ENCODE data around the gene RIIAD1.
"Not testable (repeated sequence)": the region's sequence is repeated elsewhere in the genome, so short reads cannot be mapped to it uniquely, and the experiment has no call there.

RIIAD1 gene, protein sequence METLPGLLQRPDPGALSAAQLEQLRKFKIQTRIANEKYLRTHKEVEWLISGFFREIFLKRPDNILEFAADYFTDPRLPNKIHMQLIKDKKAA

DNA sequence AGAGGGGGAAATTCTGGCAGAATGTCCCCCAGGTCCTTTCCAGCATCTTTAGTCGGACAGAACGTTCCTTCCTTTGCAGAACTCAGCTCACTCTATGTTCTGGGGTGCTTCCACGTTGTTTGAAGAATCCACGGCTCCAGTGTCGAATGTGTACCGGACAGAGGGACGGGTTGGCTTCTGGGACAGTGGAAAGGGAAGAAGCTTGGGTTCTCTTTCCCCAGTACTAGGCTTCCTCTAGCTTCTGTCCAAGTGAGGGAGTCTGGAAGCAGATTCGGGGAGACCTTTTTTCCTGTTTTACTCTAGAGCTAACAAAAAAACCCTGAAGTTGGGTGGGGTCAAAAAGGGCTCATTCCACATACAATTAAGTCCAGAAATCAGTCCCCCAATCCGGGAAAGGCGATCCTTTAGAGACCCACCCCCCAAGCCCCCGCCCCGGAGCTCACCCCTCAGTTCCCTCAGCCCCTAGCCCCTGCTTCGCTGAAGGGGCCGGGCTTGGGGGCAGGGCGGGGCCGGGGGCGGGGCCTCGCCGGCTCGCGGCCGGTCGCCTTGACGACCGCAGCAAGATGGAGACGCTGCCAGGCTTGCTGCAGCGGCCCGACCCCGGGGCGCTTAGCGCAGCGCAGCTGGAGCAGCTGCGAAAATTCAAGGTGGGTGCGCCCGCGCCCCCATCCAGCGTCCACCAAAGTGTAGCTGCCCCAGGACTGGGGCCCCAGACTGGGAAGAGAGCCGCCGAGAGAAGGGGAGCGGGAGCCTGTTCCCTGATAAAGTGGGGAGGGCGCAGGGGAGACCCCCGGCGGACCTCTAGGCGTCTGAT is at the start of gene RIIAD1:
Gene RIIAD1, plus strand, starts transcription at position 549 of the 814 bp plus-strand sequence. Its CDS starts 15 bp downstream, at position 564.
- DNase-seq: no peak

DNA sequence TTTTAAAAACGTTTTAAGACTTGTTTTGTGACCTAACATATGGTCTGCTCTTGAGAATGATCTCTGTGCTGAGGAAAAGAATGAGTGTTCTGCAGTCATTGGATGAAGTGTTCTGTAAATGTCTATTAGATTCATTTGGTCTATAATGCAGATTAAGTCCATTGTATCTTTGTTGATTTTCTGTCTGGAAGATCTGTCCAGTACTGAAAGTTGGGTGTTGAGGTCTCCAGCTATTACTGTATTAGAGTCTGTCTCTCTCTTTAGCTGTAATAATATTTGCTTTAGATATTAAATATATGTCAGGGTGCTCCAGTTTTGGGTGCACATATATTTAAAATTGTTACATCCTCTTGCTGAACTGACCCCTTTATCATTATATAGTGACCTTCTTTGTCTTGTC is 47.9 kb upstream of the RIIAD1 start:
- no peak for DNase-seq

DNA sequence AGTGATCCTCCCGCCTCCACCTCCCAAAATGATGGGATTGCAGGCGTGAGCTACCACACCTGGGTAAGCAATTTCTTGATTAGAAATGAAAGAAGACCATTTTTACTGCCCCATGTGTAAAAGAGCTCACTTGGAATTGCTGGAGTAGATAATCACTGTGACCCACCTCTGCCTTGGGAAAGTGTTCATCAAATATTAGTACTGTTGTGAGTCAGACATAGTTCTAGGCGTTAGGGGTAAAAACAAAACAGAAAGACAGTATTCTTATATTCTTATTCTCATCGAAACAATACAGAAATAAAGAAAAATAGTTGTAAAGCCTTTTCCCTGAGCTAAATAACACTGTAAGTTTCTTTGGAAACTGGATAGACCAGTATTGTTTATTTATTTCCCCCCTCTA is 40.9 kb upstream of the RIIAD1 start:
- DNase-seq: no peak

DNA sequence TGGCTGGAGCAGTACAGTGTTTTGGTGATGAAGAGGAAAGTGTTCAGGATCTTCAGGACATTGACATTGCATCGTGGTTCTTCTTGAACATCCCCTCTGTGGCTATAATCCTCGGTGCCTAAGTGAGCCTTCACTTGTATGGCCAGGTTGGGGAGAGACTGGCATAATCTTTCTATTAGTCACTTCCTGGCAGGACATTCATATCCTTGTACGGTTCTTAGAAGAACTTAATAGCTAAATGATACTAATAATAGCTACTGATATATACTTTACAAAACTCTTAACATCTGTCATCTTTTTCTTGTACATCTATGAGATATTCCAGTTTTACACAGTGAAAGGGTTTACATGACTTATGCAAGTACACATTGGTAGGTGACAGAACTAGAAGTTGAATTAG is 40.5 kb upstream of the RIIAD1 start:
- DNase-seq: no peak

DNA sequence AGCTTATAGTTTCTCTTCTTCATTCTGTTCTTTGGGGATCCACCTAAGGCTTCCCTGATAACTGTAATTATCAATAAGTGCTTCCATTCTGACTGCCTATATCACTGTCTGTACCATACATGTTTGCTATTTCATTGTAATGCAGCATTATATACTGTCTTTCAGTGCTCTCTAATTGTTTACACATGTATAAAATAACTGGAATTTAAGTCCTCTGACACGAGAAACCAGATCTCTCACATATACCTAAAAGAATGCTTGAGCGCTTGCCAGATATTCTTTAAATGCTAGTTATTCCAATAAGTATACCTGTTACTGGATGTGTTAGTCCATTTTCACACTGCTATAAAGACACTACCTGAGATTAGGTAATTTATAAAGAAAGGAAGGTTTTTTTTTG is 39.4 kb upstream of the RIIAD1 start:
- DNase-seq: no peak

DNA sequence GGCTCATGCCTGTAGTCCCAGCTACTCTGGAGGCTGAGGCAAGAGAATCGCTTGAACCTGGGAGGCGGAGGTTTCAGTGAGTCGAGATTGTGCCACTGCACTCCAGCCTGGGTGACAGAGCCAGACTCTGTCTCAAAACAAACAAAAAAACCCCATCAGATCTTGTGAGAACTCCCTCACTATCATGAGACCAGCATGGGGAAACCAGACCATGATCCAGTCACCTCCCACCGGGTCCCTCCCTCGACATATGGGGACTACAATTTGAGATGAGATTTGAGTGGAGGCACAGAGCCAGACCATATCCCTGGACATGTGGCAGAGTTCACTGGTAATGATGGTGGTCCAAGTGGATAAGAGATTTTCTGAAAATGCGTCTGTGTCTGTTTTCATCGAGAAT is 38.4 kb upstream of the RIIAD1 start:
- DNase-seq: not testable (repeated sequence)

DNA sequence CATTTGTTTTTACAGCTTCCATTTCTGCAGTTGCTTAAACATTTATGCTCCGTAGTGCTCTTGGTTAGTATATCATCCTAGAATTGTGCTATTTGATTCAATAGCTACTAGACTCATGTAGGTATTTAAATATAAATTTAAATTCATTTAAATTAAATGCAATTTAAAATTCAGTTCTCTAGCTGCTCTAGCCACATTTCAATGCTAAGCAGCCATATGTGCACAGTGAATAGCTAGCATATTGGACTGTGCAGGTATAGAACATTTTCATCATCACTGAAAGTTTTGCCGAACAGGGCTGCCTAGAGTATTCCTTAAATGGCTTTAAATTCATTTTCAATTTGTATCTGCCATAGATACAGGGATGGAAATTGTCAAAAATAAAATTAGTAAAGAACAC is 37.2 kb upstream of the RIIAD1 start:
- no peak for DNase-seq

DNA sequence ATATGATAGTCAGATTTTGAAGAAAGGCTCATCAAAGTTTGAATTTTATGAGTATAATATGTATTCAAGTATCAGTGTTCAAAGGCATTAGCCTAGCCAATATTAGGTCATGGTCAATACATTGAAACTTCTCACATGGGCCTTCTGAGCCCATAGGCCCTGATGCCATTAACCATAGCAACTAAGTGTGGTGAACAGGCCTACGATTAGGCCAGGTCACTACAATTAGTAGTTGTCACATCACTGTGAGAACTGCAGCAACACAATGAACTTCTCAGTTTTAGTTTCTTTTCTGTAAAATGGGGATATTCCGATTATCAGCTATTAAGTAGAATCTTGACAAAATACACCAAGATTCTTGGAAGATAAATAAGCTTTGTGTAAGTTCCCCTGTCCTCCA is 34.8 kb upstream of the RIIAD1 start:
- DNase-seq: no peak

DNA sequence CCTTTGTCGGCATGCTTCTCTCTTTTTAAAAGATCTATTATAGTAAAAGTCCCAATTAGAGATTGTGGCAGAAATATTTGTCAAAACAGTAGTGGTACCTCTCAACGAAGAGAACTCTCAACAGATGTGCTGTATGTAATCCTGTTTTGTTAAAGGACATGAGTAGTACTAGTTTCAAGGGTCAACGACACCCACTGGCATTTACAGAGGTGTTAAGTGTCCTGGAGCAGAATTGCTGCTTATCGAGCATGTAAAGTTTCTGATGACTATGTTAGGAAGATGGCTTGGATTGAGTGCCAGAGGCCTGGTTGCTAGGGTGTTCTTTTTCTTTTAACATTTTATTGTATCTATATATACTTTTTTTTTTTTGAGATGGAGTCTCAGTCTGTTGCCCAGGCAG is 31.8 kb upstream of the RIIAD1 start:
- DNase-seq: no peak

DNA sequence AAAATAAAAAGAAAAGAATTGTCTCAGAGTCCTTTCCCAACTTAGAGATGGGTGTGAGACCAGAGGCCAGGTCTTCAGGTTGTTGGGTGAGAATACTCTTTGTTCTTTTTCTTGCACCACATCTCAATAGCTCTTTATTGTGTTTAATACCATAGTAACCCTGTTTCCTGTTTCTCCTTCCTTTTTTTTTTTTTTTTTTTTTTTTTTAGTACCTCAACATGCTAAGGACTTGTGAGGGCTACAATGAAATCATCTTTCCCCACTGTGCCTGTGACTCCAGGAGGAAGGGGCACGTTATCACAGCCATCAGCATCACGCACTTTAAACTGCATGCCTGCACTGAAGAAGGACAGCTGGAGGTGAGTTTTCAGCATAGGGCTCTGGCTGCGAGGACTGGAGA is 29.1 kb upstream of the RIIAD1 start:
- DNase-seq: no peak

DNA sequence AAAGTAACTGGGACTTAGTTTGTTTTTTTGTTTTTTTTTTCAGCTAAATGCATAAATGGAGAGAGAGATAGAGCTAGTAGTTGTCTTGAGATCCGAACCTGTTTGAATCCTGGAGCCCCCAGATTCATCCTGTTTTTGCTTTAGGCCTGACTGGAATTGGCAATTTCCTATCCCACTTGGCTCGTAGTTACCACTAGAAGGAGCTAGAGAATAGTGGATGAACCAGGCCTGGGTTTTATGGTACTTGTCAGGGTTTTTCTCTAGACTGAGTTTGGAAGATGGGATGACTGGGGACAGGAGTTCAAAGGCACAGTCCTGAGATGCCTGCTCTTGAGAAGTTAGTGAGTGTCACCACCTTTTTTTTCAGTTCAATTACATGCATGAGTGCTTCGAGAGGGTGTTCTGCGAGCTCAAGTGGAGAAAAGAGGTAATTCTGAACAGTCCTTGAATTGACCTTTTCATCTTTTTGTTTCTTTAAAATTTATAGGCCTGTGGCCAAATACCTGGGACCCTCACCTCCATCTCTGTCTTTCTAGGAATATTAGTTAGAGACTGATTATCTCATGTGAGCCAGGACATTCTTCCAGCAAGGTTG is 28.2 kb upstream of the RIIAD1 start:
- peak; percentile 3 for DNase-seq

DNA sequence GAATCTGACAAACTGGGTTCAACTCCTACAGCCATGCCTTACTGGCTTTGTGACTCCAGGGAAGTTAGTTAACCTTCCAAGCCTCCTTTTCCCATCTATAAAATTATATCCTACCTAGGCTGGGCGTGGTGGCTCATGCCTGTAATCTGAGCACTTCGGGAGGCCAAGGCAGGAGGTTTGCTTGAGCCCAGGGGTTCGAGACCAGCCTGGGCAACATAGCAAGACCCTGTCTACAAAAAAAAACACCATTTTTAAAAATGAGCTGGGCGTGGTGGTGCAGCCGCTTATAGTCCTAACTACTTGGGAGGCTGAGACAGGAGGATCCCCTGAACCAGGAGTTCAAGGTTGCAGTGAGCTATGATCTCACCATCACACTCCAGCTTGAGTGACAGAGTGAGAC is 19.8 kb upstream of the RIIAD1 start:
- DNase-seq: no peak

DNA sequence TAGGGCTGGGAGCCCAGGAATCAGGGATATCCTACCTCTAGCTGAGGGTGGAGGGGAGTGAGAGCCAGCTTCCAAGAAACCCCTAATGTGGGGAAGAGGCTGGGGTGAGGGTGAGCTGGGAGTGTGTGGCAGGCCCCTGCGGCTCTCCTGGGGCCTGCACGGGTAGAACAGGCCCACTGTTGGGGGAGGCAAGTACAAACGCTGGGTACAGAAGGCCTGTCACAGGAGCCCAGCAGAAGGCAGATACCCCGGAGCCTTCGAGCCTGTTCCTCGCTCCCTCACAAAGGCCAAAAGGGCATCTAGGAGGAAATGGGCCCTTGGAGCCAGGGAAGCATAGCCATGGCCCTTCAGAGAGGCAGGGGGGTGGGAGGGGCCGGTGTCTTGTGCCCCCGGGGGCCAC is 18.4 kb upstream of the RIIAD1 start:
- DNase-seq: no peak

DNA sequence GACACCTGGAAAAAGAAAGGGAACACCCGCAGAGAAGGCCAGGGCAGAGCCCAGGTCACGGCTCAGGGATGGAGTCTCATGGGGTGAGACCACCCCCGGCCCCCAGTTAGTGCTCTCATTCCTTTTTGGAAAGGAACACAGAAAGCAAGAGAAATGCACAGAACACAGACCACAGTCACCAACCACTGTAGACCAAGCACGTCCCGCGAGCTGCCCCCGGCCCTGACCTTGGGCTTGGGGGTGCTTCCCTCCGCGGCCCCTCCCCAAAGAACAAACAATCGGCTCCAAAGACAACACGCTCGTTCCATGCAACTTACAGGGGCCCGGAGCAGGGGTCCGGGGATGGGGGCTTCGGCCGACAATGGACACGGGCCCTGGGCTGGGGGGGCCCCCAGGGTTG is 17.5 kb upstream of the RIIAD1 start:
- DNase-seq: no peak

DNA sequence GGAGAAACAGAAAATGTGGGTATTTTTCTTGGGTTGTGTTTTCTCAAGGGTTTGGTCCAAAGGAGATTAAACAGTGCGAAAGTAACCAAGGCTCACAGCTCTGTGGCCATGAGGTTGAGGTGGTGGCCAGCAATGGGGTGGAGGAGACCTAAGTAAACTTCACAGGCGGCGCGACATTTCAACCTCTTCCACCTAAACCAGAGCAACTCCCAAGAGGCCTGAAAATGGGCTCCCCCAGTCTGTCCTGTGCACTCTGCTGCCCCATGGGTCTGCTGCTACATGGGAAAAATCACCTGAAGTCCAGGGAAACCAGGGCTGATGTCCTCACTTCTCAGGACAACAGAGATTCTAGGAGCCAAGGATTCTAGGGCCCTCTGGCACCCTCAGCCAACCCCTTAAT is 17.1 kb upstream of the RIIAD1 start:
- no peak for DNase-seq

DNA sequence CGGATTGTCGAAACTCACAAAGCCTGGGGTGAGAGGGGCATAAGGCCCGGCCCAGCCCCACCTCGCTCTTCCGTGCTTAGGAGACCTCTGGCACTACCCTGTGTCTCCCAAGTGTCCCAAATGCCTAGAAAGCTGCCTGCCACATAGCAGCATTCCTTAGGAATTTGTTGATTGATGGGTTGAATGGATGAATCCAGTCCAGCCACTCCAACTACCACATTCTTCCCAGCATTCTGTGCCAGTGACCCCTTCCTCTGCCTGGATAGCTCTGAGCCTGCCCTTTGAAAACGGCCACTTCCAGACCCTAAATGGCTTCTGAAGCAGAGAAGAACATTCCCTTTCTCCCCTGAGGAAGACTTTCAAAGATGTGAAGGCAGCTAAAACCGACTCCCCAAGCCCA is 16.2 kb upstream of the RIIAD1 start:
- no peak for DNase-seq

DNA sequence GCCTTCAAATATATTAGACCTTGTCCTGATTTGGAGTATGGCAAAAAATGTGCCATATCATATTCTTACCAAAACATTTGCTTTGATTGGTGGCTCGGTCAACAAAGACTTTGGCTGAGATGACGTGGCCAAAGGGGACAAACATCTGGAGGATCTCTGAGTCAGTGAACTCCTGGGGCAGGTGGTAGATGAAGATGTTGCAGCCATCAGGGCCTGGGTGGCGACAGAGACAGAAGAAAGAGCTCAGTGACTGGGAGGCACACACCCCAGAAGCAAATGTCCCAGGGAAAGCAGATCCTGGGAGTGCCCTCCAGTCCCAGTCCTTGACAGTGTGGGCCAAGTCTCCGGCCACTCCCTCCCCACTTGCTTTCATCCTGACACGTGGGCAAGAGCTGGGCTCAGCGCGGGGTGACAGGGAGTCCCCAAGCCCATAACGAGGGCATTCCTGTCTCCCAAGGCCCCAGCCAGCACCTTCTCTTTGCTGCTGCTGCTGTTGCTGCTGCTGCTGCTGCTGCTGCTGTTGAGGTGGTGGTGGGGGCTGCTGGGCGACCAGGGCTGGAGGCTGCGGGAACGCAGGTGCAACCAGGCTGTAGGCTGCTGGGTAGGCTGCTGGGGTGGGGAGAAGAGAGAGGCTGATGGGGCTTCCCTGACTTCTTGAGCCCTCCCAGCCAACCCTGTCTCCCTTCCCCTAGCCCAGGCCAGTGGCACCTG is 15.4 kb upstream of the RIIAD1 start:
- DNase-seq: no peak

DNA sequence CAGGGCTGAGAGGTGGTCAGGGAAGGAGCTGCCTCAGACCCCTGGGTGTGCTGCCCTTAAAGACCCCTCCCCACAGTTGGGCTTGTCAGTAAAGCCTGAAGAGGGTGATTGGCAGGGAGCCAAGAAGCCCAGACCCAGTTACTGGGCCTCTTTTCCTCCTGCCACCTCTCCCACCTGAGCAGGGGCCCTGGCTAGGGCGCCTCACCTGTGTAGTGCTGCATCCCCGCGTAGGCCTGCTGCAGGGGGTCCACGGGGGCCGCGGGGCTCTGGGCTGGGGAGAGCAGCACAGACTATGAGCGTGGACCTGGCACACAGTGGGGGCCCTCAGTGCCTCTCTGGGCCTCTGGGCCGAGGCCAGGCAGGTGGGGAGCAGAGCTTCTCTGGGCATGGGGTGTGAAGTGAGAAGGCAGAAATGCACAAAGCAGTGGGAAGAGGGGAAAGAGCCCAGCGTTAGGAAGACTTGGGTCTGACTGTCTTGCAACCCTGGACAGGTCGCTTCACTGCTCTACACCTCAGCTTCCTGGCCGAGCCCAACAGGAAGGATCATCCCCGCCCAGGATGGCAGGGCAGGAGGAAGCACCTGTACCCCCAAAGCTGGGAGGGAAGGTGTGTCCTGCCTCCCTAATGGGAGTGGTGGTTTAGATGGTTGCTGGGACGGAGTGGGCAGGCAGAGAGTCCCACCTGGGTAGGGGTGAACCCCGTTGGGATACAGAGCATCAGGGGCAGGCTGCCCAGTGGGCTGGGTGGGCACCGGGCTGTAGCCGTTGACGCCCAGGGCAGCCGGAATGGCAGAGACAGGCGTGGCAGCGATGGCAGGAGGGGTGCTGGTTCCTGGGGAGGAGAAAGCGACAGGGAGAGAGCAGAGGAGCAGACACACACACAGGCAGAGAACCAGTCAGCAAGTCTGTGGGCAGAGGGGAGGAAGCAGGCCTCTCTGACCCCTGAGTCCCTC is 14.6 kb upstream of the RIIAD1 start:
- DNase-seq: no peak

DNA sequence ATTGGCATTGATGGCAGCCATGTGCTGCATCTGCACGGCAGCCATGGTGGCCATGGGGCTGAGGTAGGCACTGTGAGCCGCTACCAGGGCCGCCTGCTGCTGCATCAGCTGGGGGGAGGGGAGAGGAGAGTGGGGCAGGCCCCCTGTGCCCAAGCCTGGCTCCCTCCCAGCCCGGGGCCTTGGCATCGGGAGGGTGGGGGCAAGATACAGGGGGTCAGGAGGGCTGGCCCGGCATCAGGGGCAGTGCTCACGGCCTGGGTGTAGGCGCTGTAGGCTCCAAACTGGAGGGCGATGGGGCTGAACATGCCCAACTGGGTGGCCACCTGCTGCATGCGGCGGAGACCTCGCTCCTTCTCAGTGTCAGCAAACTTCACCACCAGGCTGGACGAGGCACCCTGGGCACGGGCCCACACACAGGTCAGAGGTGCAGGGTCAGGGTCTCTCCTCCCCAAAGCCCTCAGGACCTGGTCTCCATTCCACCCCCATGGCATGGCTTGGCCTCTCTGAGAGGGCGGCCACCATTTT is 13.7 kb upstream of the RIIAD1 start:
- no peak for DNase-seq

DNA sequence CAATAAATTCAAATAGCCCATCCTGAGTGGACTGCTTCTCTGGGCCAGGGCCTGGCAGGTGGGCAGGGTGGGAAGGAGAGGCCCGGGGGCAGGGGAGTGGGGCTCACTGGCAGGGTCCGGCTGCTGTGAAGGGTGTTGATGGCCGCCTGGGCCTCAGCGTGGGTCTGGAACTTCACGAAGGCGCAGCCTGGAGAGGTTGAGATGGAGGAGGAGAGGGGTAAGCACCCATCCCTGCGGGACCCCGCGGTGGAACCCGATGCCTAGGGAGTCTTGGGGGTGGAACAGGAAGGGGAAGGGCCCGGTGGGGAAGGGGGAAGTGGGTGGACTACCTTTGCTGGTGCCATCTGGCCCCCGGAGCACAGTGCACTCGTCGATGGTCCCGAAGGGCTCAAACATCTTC is 12.4 kb upstream of the RIIAD1 start:
- no peak for DNase-seq

DNA sequence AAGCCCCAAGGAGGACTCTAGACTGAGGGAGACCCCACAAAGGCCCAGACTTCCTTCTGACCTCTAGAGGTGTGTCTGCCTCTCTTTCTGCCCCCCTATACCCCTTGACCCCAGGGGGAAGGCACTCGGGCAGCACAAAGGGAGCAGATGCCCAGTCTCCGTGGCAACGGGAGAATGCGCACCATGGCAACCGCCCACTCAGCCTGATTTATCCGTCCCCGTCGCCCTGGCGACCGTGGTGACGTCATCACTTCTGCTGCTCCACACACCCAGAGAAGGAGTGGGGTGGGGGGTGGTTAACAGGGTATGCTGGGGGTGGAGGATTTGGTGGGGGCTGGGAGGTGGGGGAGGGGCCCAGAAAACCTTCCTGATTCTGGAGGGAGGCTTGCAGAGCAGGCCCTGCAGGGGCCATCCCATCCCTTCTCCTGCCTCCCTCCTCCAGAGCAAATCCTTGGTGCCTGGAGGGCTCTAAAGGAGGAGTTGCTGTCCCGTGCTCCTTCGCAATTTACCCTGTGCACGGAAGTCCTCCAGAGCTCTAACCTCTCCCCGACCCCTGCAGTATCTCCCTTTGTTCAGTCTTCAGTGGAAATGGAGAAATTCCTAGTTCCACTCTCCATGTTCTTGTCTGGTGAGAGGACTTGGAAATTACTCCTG is 11.0 kb upstream of the RIIAD1 start:
- peak; percentile 56 for DNase-seq
